HFFc6 (cell line): ENCODE data around the gene CDK14. TPM values are rescaled to one million over a fixed set of nuclear protein-coding genes. Genes with fewer than 3 reads are reported as not detected.

Experiments
- DNase-seq: peaks from one replicate; pipeline ENCODE4 v3.0.0-alpha.2; 2018
- H3K27ac Mint-ChIP-seq: 2 replicates; pipeline ENCODE4 v1.8.0; 2020; ENCODE audit warnings: mild to moderate bottlenecking, mixed read lengths
- H3K27me3 Mint-ChIP-seq: 2 replicates; pipeline ENCODE4 v1.8.0; 2021; ENCODE audit warnings: mild to moderate bottlenecking, moderate library complexity, mixed read lengths; ENCODE audit not compliant: insufficient read depth
- H3K36me3 Mint-ChIP-seq: 2 replicates; pipeline ENCODE4 v1.8.0; 2021; ENCODE audit warnings: low read depth, mixed read lengths
- H3K4me1 Mint-ChIP-seq: 2 replicates; pipeline ENCODE4 v1.8.0; 2020; ENCODE audit warnings: low read depth, mixed read lengths
- H3K4me3 Mint-ChIP-seq: 2 replicates; pipeline ENCODE4 v1.8.0; 2020; ENCODE audit warnings: mild to moderate bottlenecking, moderate library complexity, mixed read lengths
- H3K9me3 Mint-ChIP-seq: 2 replicates; pipeline ENCODE4 v1.8.0; 2020; ENCODE audit warnings: mild to moderate bottlenecking, mixed read lengths
- CTCF ChIP-seq: fragments of 200-600 bp; sonication (generic); IDR thresholded peaks from 2 replicates; pipeline ENCODE4 v1.5.0; 2021; ENCODE audit warnings: antibody characterized with exemption, mild to moderate bottlenecking
- total RNA-seq, 6 experiments: library from RNA; stranded (reverse); fragmentation: NEBNext Ultra II Directional; extraction: Animal tissue kit (Norgen Biotek cat#: 25700); gene quantifications; 2 replicates in 1 of 6; 3 replicates in 5 of 6; pipeline ENCODE4 v1.2.3, GENCODE V29; 2021

Gene CDK14
- total RNA-seq, 6 experiments from 2014 or later = 18.4 to 28.6 (median 27.2) TPM

- Mint-ChIP-seq H3K9me3 (peaks cover 8% of the 10 kb centered on the region), H3K27ac (no peak overlapping the region), H3K4me3 (no peak overlapping the region), H3K4me1 (peaks cover 51% of the 10 kb centered on the region), H3K36me3 (peaks cover 8% of the 10 kb centered on the region), H3K27me3 (peaks cover 1% of the 10 kb centered on the region; the same call in 1 of the 2 replicates)
- no peak for DNase-seq
- TF ChIP-seq CTCF = no peak
Measured at GRCh38 chr7:91230100-91230499, 634.0 kb downstream of the CDK14 start.

GRCh38 chr7:91230503-91230902 is 634.4 kb downstream of the CDK14 start:
- H3K27me3 Mint-ChIP-seq = peaks cover 1% of the 10 kb centered on the region; the same call in 1 of the 2 replicates
- peaks cover 55% of the 10 kb centered on the region for H3K4me1 Mint-ChIP-seq
- no peak overlapping the region for H3K27ac Mint-ChIP-seq
- TF ChIP-seq CTCF = no peak
- peaks cover 8% of the 10 kb centered on the region for H3K9me3 Mint-ChIP-seq
- no peak for DNase-seq
- H3K4me3 Mint-ChIP-seq = no peak overlapping the region
- H3K36me3 Mint-ChIP-seq = peaks cover 8% of the 10 kb centered on the region

- no peaks in the 10 kb centered on the region for H3K36me3 Mint-ChIP-seq
- DNase-seq = no peak
- H3K4me3 Mint-ChIP-seq = no peak overlapping the region
- no peak overlapping the region for H3K27ac Mint-ChIP-seq
- no peaks in the 10 kb centered on the region for H3K9me3 Mint-ChIP-seq
- H3K4me1 Mint-ChIP-seq = peaks cover 30% of the 10 kb centered on the region
- no peak for TF ChIP-seq CTCF
- H3K27me3 Mint-ChIP-seq = peaks cover 1% of the 10 kb centered on the region; the same call in 1 of the 2 replicates
Measured at GRCh38 chr7:91233212-91233611, 637.1 kb downstream of the CDK14 start.

GRCh38 chr7:91235211-91235832 is 639.2 kb downstream of the CDK14 start:
- Mint-ChIP-seq H3K9me3 (no peaks in the 10 kb centered on the region), H3K27me3 (peaks cover 1% of the 10 kb centered on the region; the same call in 1 of the 2 replicates), H3K36me3 (no peaks in the 10 kb centered on the region), H3K27ac (no peak overlapping the region), H3K4me3 (no peak overlapping the region), H3K4me1 (peaks cover 28% of the 10 kb centered on the region)
- TF ChIP-seq CTCF = no peak
- no peak for DNase-seq

GRCh38 chr7:91239171-91239604 is 643.1 kb downstream of the CDK14 start:
- DNase-seq = peak; percentile 74
- no peak for TF ChIP-seq CTCF
- Mint-ChIP-seq H3K27ac (peak overlapping the region; percentile 88), H3K9me3 (no peaks in the 10 kb centered on the region), H3K4me3 (peak overlapping the region; percentile 62), H3K4me1 (peaks cover 62% of the 10 kb centered on the region), H3K36me3 (no peaks in the 10 kb centered on the region), H3K27me3 (no peaks in the 10 kb centered on the region)
